ENCODE results near the gene GRAMD1B. TPM values are rescaled to one million over a fixed set of nuclear protein-coding genes. Genes with fewer than 3 reads are reported as not detected.

GRAMD1B gene
- total and polyA plus RNA-seq, 2 donors (not counting 1 experiment from before 2014, with no cell fraction given) = 0.83 to 1.5 TPM

- Histone ChIP-seq H2AFZ (ENCODE audit: low read length) (no peak overlapping the region), H3K27me3 (ENCODE audit: control insufficient read depth, insufficient read depth, low read length) (no peaks in the 10 kb centered on the region), H3K4me1 (ENCODE audit: control insufficient read depth, extremely low read depth, insufficient read depth, low read length) (no peaks in the 10 kb centered on the region), H3K36me3 (ENCODE audit: control insufficient read depth, insufficient read depth, low read length) (no peaks in the 10 kb centered on the region), H3K79me2 (ENCODE audit: control insufficient read depth, insufficient read depth, low read length) (no peaks in the 10 kb centered on the region), H3K9ac (ENCODE audit: insufficient read depth, low read length) (no peak overlapping the region), H3K27ac (ENCODE audit: insufficient read depth, low read length) (no peak overlapping the region), H3K4me3 (replicated peaks in 1 of 4; ENCODE audit: control extremely low read depth in 1 of 4, insufficient read depth in 1 of 4, low read depth in 3 of 4, low read length in 4 of 4) (no peak overlapping the region), H4K20me1 (ENCODE audit: control insufficient read depth, extremely low read depth, insufficient read depth, low read length) (no peaks in the 10 kb centered on the region), H3K4me2 (ENCODE audit: extremely low read depth, insufficient read depth, low read length) (no peak overlapping the region), H3K9me3 (ENCODE audit: control insufficient read depth, insufficient read depth, low read depth, low read length) (no peaks in the 10 kb centered on the region)
- DNase-seq (ENCODE audit: low read depth in 2 of 2) = no peak
- TF ChIP-seq EZH2 (IDR thresholded peaks at IDR 0.05; ENCODE audit: low read length, missing control alignments) (no peak), CTCF (conservative IDR thresholded peaks at IDR 0.05 in 1 of 2, IDR thresholded peaks at IDR 0.05 in 1 of 2; ENCODE audit: low read depth in 1 of 2, low read length in 2 of 2) (no peak)
Measured at GRCh38 chr11:123481640-123482039, 51.6 kb downstream of the GRAMD1B start.

- Histone ChIP-seq H3K9ac (ENCODE audit: insufficient read depth, low read length) (no peak overlapping the region), H3K27ac (ENCODE audit: insufficient read depth, low read length) (no peak overlapping the region), H3K4me1 (ENCODE audit: control insufficient read depth, extremely low read depth, insufficient read depth, low read length) (no peaks in the 10 kb centered on the region), H3K9me3 (ENCODE audit: control insufficient read depth, insufficient read depth, low read depth, low read length) (no peaks in the 10 kb centered on the region), H2AFZ (ENCODE audit: low read length) (no peak overlapping the region), H3K79me2 (ENCODE audit: control insufficient read depth, insufficient read depth, low read length) (no peaks in the 10 kb centered on the region), H3K4me3 (replicated peaks in 1 of 4; ENCODE audit: control extremely low read depth in 1 of 4, insufficient read depth in 1 of 4, low read depth in 3 of 4, low read length in 4 of 4) (no peak overlapping the region), H3K27me3 (ENCODE audit: control insufficient read depth, insufficient read depth, low read length) (no peaks in the 10 kb centered on the region), H3K36me3 (ENCODE audit: control insufficient read depth, insufficient read depth, low read length) (no peaks in the 10 kb centered on the region), H3K4me2 (ENCODE audit: extremely low read depth, insufficient read depth, low read length) (no peak overlapping the region), H4K20me1 (ENCODE audit: control insufficient read depth, extremely low read depth, insufficient read depth, low read length) (no peaks in the 10 kb centered on the region)
- no peak for DNase-seq (ENCODE audit: low read depth in 2 of 2)
- TF ChIP-seq EZH2 (IDR thresholded peaks at IDR 0.05; ENCODE audit: low read length, missing control alignments) (no peak), CTCF (conservative IDR thresholded peaks at IDR 0.05 in 1 of 2, IDR thresholded peaks at IDR 0.05 in 1 of 2; ENCODE audit: low read depth in 1 of 2, low read length in 2 of 2) (no peak)
Measured at GRCh38 chr11:123482218-123482617, 52.1 kb downstream of the GRAMD1B start.

GRCh38 chr11:123483058-123483457, 53.0 kb downstream of the GRAMD1B start:
- no peaks in the 10 kb centered on the region for H3K4me1 ChIP-seq (ENCODE audit: control insufficient read depth, extremely low read depth, insufficient read depth, low read length)
- H3K27ac ChIP-seq (ENCODE audit: insufficient read depth, low read length) = no peak overlapping the region
- H3K4me3 ChIP-seq (replicated peaks in 1 of 4; ENCODE audit: control extremely low read depth in 1 of 4, insufficient read depth in 1 of 4, low read depth in 3 of 4, low read length in 4 of 4) = no peak overlapping the region
- TF ChIP-seq EZH2 (IDR thresholded peaks at IDR 0.05; ENCODE audit: low read length, missing control alignments) (no peak), CTCF (conservative IDR thresholded peaks at IDR 0.05 in 1 of 2, IDR thresholded peaks at IDR 0.05 in 1 of 2; ENCODE audit: low read depth in 1 of 2, low read length in 2 of 2) (no peak)
- no peaks in the 10 kb centered on the region for H3K79me2 ChIP-seq (ENCODE audit: control insufficient read depth, insufficient read depth, low read length)
- H3K36me3 ChIP-seq (ENCODE audit: control insufficient read depth, insufficient read depth, low read length) = no peaks in the 10 kb centered on the region
- DNase-seq (ENCODE audit: low read depth in 2 of 2) = peak in 1 of 2 donors; percentile 83
- H4K20me1 ChIP-seq (ENCODE audit: control insufficient read depth, extremely low read depth, insufficient read depth, low read length) = no peaks in the 10 kb centered on the region
- no peak overlapping the region for H2AFZ ChIP-seq (ENCODE audit: low read length)
- H3K9me3 ChIP-seq (ENCODE audit: control insufficient read depth, insufficient read depth, low read depth, low read length) = no peaks in the 10 kb centered on the region
- no peak overlapping the region for H3K4me2 ChIP-seq (ENCODE audit: extremely low read depth, insufficient read depth, low read length)
- H3K27me3 ChIP-seq (ENCODE audit: control insufficient read depth, insufficient read depth, low read length) = no peaks in the 10 kb centered on the region
- H3K9ac ChIP-seq (ENCODE audit: insufficient read depth, low read length) = no peak overlapping the region

Measured in fibroblast of lung (primary cell).